ENCODE measurements around the gene MPC1.

GRCh38 chr6:166361077-166361429 lies 21.7 kb downstream of the MPC1 start:
- no peak for TF ChIP-seq CTCF (IDR thresholded peaks at IDR 0.05; ENCODE audit: poor library complexity, severe bottlenecking)
- no peak for TF ChIP-seq POLR2AphosphoS5 (IDR thresholded peaks at IDR 0.05)
- TF ChIP-seq EP300 (conservative IDR thresholded peaks at IDR 0.05; ENCODE audit: poor library complexity, severe bottlenecking): no peak
- TF ChIP-seq SMC3 (conservative IDR thresholded peaks at IDR 0.05; ENCODE audit: poor library complexity): no peak
- no peak for TF ChIP-seq MXI1 (conservative IDR thresholded peaks at IDR 0.05; ENCODE audit: poor library complexity, severe bottlenecking)
- TF ChIP-seq TAF1 (IDR thresholded peaks at IDR 0.05; ENCODE audit: low read depth): no peak
- no peak for TF ChIP-seq EZH2 (IDR thresholded peaks at IDR 0.05; ENCODE audit: borderline replicate concordance, insufficient read depth, low read length, poor library complexity, severe bottlenecking)
- TF ChIP-seq RAD21 (conservative IDR thresholded peaks at IDR 0.05): no peak
